A549 treated with RU486 at 1 μM for 4 hours (cell line): ENCODE measurements around the gene PITPNM2. TPM values are rescaled to one million over a fixed set of nuclear protein-coding genes. Genes with fewer than 3 reads are reported as not detected.

Experiments
- total RNA-seq: library from RNA; stranded (reverse); fragments of 200-300 nt; extraction: Qiagen RNA extraction; gene quantifications from 5 replicates; pipeline ENCODE4 v1.2.3, GENCODE V29; 2022; ENCODE audit warnings: low read depth

PITPNM2 gene
- total RNA-seq = 11.7 to 20.3 TPM (median 16.9 TPM) in 5 replicates

GRCh38 chr12:123150744-123151456, at the start of gene PITPNM2:
Gene PITPNM2 (minus strand): TSS chr12:123151090. CDS start chr12:123034590, 116,500 bp downstream.

Other genes starting within 250 kb of the PITPNM2 start
- 7.2 to 9.3 TPM (median 8.8 TPM) in 5 replicates for gene ABCB9, start 184.6 kb downstream of the PITPNM2 start, total RNA-seq
- gene OGFOD2, start 175.8 kb downstream of the PITPNM2 start, total RNA-seq = 13.1 to 20.4 TPM (median 16.2 TPM) in 5 replicates
- gene ARL6IP4, start 170.4 kb downstream of the PITPNM2 start, total RNA-seq = 222 to 261 TPM (median 251 TPM) in 5 replicates
- 19.3 to 27.6 TPM (median 20.5 TPM) in 5 replicates for gene MPHOSPH9, start 82.1 kb upstream of the PITPNM2 start, total RNA-seq
- gene MTRFR, start 82.3 kb upstream of the PITPNM2 start, total RNA-seq = 13.9 to 21.5 TPM (median 16.6 TPM) in 5 replicates
- gene CDK2AP1, start 120.8 kb upstream of the PITPNM2 start, total RNA-seq = 97.7 to 187 TPM (median 163 TPM) in 5 replicates
- 15.7 to 27.7 TPM (median 25.3 TPM) in 5 replicates for gene SBNO1, start 213.8 kb upstream of the PITPNM2 start, total RNA-seq
- gene KMT5A, start 233.0 kb upstream of the PITPNM2 start, total RNA-seq = 48.6 to 55.5 TPM (median 53.9 TPM) in 5 replicates